Panc1 (cell line): ENCODE results near the gene FYB2. TPM values are rescaled to one million over a fixed set of nuclear protein-coding genes. Genes with fewer than 3 reads are reported as not detected.

Experiments used
- ATAC-seq: fragments of 200-7000 bp; cut with Tn5 transposase; 2 replicates; pipeline ENCODE4 v1.9.1; 2020; ENCODE audit warnings: mild to moderate bottlenecking, moderate library complexity
- BruUV-seq: library from RNA; stranded (reverse); fragments of 400-500 nt; replicated peaks from 2 replicates; lab custom pipeline; 2021; lab: Mats Ljungman, UMichigan
- CTCF ChIA-PET: fragments of 300-600 bp; sonication (Branson Sonifier 250); formaldehyde crosslinking; loops from one replicate; lab custom pipeline; 2022; ENCODE audit warnings: antibody characterized with exemption; lab: Charles Lee
- POLR2A ChIA-PET: fragments of 300-600 bp; sonication (Branson Sonifier 250); formaldehyde crosslinking; loops from one replicate; lab custom pipeline; 2022; ENCODE audit warnings: antibody characterized with exemption; lab: Charles Lee
- DNase-seq: peaks from one replicate; pipeline ENCODE4 v3.0.0-alpha.2; 2010; ENCODE audit warnings: low read depth, low spot score
- H3K27ac ChIP-seq: 2 replicates; pipeline ENCODE4 v1.5.1; 2011; ENCODE audit warnings: mild to moderate bottlenecking, low read length, inconsistent platforms
- H3K27me3 ChIP-seq: fragments of 200-500 bp; sonication (Bioruptor generic); 2 replicates; pipeline ENCODE4 v1.6.0; 2014; ENCODE audit warnings: low read length, inconsistent platforms; ENCODE audit not compliant: control insufficient read depth, insufficient read depth
- H3K36me3 ChIP-seq: fragments of 200-500 bp; sonication (Bioruptor generic); 2 replicates; pipeline ENCODE4 v1.5.1; 2014; ENCODE audit warnings: inconsistent platforms, mild to moderate bottlenecking, low read length, moderate library complexity; ENCODE audit not compliant: control insufficient read depth, insufficient read depth
- H3K4me1 ChIP-seq: 2 replicates; pipeline ENCODE4 v1.5.1; 2011; ENCODE audit warnings: inconsistent platforms, mild to moderate bottlenecking, low read length, moderate library complexity; ENCODE audit not compliant: control insufficient read depth, insufficient read depth
- H3K4me3 ChIP-seq, 2 experiments: 2 replicates each; pipeline ENCODE4 v1.5.1; 2011 to 2012; ENCODE audit warnings: low read depth in 2 of 2, low read length in 2 of 2, mild to moderate bottlenecking in 2 of 2, inconsistent platforms in 1 of 2, moderate library complexity in 1 of 2
- H3K9me3 ChIP-seq: fragments of 200-500 bp; sonication (Bioruptor generic); 2 replicates; pipeline ENCODE4 v1.5.1; 2014; ENCODE audit warnings: low read depth, mild to moderate bottlenecking, inconsistent platforms, low read length, moderate library complexity; ENCODE audit not compliant: control insufficient read depth, insufficient read depth
- CTCF ChIP-seq: fragments of 450-650 bp; IDR thresholded peaks from 2 replicates; pipeline ENCODE4 v1.5.1; 2017; ENCODE audit warnings: mild to moderate bottlenecking
- POLR2AphosphoS5 ChIP-seq: IDR thresholded peaks from 2 replicates; pipeline ENCODE4 v1.6.1; 2012; ENCODE audit warnings: mild to moderate bottlenecking, low read depth, low read length, moderate library complexity
- REST ChIP-seq, 2 experiments: IDR thresholded peaks; 2 replicates each; pipeline ENCODE4 v1.6.1; 2011 to 2012; ENCODE audit warnings: low read depth in 2 of 2, control low read depth in 1 of 2, low read length in 1 of 2, mild to moderate bottlenecking in 1 of 2, moderate library complexity in 1 of 2; ENCODE audit not compliant: insufficient read depth in 1 of 2
- SIN3A ChIP-seq: IDR thresholded peaks from 2 replicates; pipeline ENCODE4 v1.6.1; 2012; ENCODE audit warnings: low read depth, mild to moderate bottlenecking, low read length, moderate library complexity, borderline replicate concordance; ENCODE audit not compliant: insufficient read depth
- TCF7L2 ChIP-seq: IDR thresholded peaks from 2 replicates; pipeline ENCODE4 v1.6.1; 2011; ENCODE audit warnings: mild to moderate bottlenecking, low read depth, low read length, inconsistent platforms
- in situ Hi-C: cut with HindIII; loops from 2 replicates; pipeline ENCODE4 v1.10.0; 2016; ENCODE audit warnings: low sequenced_read_pairs, low pct_unique_long_range_greater_than_20kb
- intact Hi-C: fragments of 100-400 bp; cut with micrococcal nuclease; formaldehyde crosslinking; loops from one replicate; pipeline ENCODE4 v1.10.0; 2022; ENCODE audit not compliant: unreplicated experiment
- total RNA-seq: library from RNA; stranded (reverse); gene quantifications from one replicate; pipeline ENCODE4 v1.2.1, GENCODE V29; 2021; ENCODE audit not compliant: unreplicated experiment

FYB2 gene
- total RNA-seq, 1 experiment from 2014 or later = 0.49 TPM

- Histone ChIP-seq H3K9me3 (no peaks in the 10 kb centered on the region), H3K36me3 (no peaks in the 10 kb centered on the region; the same call in 1 of the 2 replicates), H3K27me3 (no peaks in the 10 kb centered on the region), H3K4me1 (peaks cover 10% of the 10 kb centered on the region; the same call in 1 of the 2 replicates), H3K4me3 (no peak overlapping the region), H3K27ac (no peak overlapping the region)
- no TSS peak for BruUV-seq
- CTCF ChIA-PET = no interaction called here
- intact Hi-C loops (no loop called here), in situ Hi-C loops (no loop called here)
- TF ChIP-seq CTCF = no peak
- no peak for TF ChIP-seq SIN3A
- no peak for TF ChIP-seq POLR2AphosphoS5
- TF ChIP-seq REST (IDR thresholded peaks at IDR 0.05; ENCODE audit: insufficient read depth in 1 of 2, low read depth in 2 of 2, low read length in 1 of 2) = no peak
- TF ChIP-seq TCF7L2 = no peak
- ATAC-seq (no peak), DNase-seq (no peak)
- POLR2A ChIA-PET = no interaction called here
Measured at GRCh38 chr1:56672579-56672978, 146.6 kb downstream of the FYB2 start.

GRCh38 chr1:56671542-56671941 lies 147.7 kb downstream of the FYB2 start:
- Histone ChIP-seq H3K36me3 (no peaks in the 10 kb centered on the region; the same call in 1 of the 2 replicates), H3K9me3 (no peaks in the 10 kb centered on the region), H3K27ac (no peak overlapping the region), H3K4me1 (peaks cover 5% of the 10 kb centered on the region; the same call in 1 of the 2 replicates), H3K4me3 (no peak overlapping the region), H3K27me3 (no peaks in the 10 kb centered on the region)
- ATAC-seq (no peak), DNase-seq (no peak)
- in situ Hi-C loops (no loop called here), intact Hi-C loops (no loop called here)
- TF ChIP-seq POLR2AphosphoS5 = no peak
- TF ChIP-seq TCF7L2 = no peak
- no peak for TF ChIP-seq REST (IDR thresholded peaks at IDR 0.05; ENCODE audit: insufficient read depth in 1 of 2, low read depth in 2 of 2, low read length in 1 of 2)
- no peak for TF ChIP-seq CTCF
- TF ChIP-seq SIN3A = no peak
- BruUV-seq = no TSS peak
- POLR2A ChIA-PET = interaction anchor here (0.6 kb wide), 1 partner anchor 564 kb away, joined by 3 read pairs; no protein-coding TSS in a partner anchor
- CTCF ChIA-PET = no interaction called here
